GM18873 (cell line): ENCODE results near the gene TMEM165.

Experiments used
- ATAC-seq: cut with Tn5 transposase; IDR thresholded peaks from one replicate; pipeline ENCODE4 v1.9.1; 2021; ENCODE audit warnings: mild to moderate bottlenecking, moderate library complexity, moderate number of reproducible peaks; ENCODE audit not compliant: unreplicated experiment, low FRiP score

TMEM165 gene

DNA sequence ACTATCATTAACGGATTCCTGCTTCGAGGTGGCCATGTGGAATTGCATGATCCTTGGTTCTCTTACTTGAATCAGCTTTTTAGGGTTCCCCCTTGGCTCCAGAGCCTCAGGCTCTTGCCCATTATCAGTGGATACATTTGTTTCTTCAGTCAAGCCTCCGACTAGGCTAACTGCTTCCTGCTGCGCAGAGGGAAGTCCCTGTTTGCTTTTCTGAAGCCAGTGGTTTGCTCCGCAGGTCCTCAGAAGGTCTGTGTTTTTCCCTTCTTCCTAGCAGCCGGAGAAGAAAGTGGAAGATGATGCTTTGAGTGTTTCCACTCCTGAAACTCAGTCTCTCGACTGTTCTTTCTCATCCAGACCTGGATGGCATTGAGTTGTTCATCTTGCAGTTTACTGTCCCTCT is 29.1 kb upstream of the TMEM165 start:
- ATAC-seq, result no peak

DNA sequence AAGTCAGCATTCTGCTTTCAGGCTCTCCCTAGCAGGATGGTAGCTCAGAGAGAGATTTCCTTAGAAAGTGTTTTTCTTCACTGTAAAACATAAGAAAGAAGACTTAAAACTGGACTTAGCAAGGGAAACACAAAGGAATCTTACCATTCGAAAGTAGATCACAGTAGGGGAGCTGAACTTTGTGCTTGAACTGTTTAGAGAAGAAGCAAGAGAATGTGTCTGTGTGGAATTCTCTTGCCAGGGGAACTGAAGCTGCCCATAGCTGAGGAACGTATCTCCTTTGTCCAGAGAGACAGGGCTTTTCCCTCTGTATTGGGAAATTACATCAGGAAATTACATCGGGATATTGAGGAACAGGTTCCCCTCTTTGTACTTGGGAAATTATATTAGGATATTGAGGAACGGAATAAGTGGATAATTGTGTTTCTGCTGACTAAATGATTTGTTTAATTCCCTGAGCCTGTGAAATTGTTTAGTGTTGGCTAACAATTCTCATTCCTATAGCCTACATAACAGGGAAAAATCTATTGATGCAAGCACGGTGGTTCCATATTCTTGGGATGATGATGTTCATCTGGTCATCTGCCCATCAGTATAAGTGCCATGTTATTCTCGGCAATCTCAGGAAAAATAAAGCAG is 28.6 kb upstream of the TMEM165 start:
- ATAC-seq, result no peak

DNA sequence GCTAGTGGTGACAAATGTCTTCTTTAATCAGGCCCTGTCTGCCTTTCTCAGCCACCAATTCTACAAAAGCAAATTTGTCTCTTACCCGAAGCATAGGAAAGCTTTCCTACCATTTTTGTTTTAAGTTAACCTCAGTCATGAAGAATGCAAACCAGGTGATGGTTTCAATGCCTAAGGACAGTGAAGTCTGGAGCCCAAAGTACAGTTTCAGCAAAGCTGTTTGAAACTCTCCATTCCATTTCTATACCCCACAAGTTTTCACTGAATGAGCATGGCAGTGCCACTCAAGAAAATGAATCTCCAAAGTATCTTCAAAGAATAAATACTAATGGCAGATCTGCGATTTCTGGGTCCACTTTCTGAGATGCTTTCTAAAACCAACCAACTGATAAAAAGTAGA is 25.8 kb upstream of the TMEM165 start:
- no peak for ATAC-seq

DNA sequence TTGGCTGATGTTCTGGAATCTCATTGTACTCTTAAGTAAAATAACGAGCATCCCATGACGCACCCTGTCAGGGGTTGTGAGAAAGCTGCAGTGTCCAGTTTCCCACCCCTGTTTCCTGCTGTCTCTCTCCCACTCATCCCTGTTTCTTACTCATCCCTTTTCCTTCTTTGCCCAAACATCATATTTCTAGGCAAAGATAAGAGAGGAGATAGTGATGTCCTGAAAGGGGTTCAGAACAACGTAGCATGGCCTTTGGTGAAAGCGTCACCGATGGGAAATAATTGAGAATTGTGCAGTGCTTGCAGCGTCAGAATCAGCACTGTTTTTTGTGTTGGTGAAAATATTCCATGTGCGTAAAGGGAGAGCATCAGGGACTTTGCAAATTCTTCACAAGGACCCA is 23.5 kb upstream of the TMEM165 start:
- ATAC-seq, result no peak

DNA sequence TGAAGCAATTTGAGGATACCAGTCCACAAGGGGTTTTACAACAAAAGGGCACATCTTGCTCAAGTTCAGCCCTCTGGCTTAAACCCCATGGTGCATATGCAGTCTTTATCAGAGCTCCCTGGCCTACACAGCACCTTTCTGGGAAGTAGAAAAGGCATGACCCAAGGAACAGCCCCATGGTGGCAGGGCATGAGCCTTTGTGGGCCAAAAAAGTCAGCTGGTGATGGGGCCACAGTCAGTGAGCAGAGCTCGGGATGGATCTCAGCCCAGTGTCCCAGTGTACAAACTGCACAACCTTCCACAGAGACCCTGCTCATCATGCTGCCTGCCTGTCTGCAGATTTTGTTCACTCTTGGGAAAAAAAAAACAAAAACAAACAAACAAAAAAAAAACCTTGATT is 22.3 kb upstream of the TMEM165 start:
- no peak for ATAC-seq

DNA sequence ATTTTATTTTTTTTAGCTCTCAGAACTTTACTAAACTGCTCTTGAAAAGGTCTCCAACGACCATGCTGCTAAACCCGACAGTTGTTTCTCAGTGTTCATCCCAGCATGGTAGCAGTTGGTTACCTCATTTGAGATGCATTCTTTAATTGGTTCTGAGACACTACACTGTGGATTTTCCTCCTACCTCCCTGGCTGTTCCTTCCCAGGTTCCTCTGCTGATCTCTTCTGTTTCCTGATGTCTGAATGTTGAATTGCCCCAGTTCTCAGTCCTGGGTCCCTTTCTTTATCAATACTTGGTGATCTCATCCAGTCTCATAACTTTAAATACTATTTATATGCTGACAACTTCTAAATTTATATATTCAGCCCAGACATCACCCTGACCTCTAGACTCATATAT is 19.1 kb upstream of the TMEM165 start:
- no peak for ATAC-seq

DNA sequence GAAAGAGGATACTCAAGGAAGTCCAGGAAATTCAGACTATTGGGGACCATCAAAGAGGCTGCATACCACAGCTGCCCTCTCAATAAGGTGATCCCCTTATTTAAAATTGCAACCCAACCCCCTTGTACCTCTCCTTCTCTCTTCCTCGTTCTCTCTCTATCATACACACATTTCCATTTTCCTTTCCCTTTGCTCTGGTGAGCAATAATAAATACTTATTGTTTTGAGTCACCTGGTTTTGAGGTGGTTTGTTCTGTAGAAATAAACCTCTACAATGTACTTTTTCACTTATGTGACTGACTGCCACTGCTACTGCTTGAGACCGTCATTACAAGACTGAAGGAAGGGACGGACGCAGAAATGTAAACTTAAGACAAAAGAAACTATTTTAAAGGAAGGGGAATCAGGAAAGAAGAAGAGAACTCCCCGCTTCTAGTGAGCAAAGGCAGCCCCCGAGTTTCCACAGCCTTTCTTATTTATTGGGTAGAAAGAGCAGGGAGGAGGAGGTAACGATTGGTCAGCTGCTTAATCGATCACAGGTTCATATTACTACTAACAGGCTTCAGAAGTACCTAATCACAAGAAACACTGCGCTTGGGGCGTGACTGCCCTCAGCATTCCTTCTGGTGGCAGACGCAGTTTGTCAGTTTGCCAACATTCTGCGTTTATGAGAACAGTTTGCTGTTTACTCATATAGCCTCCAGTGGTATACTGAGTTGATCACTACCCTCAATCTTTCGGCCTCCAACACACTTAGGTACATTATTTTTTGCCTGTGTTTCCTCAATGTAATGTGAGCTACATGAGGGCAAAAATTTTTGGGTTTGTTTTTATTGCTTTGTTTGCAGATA is 16.9 kb upstream of the TMEM165 start:
- ATAC-seq, result no peak

DNA sequence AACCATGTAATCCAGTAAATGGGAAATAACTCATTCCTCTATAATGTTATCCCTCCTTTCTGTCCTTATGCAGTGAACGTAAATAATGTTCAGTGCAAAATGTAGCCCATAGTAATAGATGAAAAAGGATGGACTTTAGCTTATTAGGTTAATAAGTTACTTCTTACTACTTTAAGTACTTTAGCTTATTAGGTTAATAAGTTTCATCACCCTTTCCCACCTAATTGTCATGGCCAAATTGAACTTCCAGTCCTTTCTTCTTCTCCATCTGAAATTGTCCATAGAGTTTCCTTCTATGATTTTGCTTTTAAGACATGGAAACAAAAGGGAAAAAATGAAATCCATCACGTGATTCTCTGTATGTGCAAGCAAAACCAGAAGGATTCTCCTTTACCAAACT is 15.2 kb upstream of the TMEM165 start:
- ATAC-seq, result no peak

DNA sequence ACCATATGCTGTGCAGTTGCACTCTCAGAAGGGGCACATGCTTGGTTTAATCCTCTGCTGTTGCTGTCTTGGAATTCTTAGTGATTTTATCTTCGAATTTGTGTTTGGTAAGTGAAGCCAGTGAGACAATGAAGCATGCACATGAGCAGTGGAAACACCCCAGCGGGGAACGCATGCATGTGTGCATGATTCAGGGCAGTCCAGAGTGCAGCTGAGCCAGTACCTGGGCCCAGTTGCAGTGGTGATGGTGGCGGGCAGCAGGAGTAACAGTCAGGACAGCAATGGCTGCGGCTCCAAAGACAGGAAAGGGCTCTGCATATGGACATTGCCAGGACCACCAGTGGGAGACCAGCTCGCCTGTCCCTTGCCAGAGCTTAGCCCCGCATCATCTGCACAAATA is 14.3 kb upstream of the TMEM165 start:
- no peak for ATAC-seq

DNA sequence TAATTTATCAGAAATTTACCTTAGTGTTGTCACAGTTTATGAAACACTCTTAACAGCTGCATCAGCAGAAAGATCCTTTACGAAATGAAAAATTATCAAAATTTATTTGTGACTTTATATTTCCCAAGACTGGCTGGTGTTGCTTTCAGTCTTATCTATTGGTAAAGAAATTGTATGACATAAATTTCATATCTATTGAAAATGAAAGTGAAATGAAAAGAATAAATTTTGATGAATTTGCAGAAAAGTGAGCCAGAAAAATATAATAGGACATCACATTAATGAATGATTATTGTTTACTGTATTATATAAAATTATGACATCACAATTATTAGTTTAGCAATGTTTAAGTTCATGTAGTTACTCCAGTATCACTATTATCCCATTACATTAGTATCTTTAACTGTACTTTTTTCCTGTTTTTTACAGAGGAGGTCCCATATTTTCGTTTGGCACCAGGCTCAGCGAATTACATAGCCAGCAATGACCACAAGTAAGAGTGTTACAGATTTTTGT is 13.2 kb upstream of the TMEM165 start:
- ATAC-seq, result no peak

DNA sequence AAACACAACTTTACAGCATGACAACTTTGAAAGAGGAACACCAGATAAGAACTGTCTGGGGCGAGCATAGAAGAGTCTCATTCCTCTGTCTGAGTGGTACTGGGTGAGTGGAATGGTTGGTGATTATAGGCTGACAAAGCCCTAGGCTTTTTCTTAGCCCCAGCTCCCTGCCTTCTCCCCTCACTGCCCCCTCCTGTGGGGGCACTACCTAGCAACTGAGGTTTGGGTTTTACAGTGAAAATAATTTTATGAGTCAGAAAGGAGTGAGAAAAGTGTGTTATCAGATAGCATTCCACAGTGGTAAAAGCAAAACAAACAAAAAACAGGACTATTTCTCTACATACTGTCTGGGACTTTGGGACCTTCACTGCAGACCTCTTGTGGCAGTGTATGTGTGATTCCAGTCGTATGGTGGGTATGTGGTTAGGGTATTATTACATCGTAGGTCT is 10.5 kb upstream of the TMEM165 start:
- ATAC-seq, result no peak

DNA sequence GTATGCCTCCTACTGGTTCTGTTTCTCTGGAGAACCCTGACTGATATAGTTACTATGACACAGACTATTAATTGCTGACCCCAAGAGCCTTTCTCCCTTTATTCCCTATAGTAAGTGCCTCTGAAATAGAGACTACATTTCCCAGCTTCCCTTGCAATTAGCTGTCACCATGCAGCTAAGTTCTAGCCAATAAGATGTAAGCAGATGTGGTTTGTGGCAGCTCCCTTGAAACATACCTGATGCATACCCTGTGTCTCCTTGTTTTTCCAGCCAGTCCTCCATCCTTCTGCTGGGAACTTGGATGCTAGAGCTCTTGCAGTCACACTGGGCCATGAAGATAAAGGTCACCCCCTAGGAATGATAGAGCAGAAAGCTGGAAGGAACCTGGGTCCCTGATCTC is 9.7 kb upstream of the TMEM165 start:
- peak; percentile 68 for ATAC-seq

DNA sequence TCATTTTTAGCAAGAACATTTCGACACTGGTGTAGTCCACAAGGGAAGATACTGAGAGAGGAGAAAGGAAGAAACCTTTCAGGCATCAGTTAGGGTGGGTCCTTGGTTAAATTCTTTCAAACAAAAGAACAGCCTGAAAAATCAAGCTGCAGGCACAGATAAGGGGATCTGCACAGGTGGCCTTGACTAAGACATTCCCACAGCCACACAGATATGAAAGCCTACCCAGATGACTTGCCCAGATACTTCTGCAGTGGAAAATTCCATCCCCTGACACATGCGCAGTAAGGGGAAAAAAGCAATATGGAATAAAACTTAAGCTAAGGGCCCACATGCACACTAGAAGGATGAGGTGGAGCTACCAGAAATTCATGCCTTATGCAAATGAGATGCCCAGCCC is 8.9 kb upstream of the TMEM165 start:
- no peak for ATAC-seq

DNA sequence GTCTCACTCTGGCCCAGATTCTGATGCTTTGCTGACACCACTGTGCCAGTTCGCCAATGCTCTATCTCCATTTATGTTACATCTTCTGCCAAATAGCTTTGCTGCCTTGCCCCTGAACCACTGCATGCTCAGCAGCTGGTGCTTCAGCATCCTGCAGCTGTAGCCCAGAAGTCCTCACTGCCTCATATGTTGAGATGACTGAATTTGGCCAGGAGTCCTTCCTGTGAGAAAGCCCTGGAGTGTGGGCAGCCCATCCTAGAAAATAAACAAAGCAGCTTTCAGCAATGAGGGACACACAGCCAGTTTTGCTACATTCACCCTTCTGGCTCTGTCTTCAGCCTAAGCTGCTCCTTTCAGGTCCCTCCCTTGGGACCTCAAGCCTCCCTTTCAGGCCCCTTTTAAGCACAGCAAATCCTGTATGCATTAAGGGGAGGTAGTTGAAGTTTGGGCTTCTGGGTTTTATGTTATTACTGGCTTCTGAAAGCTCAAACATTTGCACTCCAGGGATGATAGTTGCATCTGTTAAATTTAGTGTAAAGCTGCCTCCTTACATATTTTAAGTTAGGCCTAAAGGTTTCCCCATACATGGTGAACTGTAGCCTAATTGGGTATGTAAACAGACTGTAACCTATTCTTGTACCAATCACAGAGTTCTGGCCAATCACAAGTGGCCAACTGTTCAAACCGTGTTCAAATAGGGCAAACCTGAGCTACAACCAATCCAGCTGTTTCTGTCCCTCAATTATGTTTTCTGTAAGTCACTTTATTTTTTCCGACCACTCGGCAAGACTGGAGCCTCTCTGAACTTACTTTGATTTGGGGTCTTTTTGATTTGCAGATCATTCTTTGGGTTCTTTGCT is 2.1 kb upstream of the TMEM165 start:
- ATAC-seq, result no peak

DNA sequence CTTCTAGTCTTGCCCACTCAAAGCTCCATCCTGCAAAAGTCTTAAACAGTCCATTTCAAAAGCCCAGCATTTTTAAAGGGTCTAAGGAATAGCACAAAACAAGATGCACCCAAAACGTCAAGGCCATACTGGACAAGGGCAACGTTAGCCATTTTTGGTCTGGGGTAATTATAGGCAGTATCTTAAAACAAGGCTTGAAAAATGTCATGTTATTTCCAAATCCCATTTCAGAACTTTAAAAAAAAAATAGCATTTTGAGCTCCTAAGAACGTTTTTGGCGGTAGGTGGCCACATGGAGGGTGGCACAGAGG is 584 bp upstream of the TMEM165 start:
- peak; percentile 1 for ATAC-seq

DNA sequence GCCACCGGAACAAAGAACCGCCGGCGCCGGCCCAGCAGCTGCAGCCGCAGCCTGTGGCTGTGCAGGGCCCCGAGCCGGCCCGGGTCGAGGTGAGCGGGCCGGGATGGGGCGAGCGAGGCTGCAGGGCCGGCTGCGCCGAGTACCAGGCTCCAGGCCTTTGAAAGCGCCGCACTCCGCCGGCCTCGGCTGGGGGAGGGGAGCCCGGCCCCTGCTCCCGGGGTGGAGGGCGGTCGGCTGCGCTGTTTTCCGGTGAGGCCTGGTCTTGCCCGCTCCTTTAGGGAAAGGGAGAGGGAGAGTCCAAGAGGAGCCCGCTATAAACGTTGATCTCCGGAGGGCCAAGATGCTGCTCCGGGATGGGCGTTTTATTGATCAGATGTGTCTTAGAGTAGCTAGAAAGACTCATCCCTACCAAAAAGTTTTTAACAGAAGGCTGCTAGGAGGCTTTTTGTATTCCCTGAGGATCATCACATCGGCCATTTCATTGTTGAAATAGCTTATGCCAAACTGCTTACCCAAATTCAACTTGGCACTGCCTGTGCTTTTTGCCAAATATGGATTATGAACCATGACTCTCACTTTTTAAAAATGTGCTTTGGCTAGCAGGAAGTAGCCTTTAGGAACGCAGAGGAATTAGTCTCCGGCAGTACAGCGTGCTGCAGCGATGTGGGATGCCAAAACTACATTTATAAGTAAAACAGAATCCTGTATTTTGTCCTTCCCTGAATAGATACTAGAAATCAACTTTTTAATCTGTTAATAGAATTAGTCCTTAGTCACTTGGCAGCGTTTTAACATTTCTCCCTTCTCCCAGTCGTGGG is 760 bp downstream of the TMEM165 start:
- peak; percentile 16 for ATAC-seq

DNA sequence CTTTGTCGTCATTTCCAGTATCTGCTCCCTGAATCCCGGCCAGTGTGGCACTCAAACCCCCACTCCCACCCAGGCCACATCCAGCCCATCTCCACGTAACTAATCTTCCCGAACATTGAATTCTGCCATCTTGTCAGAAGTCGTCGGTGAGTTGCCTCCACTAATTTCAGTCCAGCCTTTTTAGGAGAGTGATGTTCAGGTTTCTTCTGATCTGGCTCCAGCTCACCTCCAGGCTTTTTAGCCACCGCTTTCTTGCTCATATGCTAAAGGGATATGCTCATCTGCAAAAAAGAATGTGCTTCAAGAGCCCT is 1.3 kb downstream of the TMEM165 start:
- ATAC-seq, result no peak

DNA sequence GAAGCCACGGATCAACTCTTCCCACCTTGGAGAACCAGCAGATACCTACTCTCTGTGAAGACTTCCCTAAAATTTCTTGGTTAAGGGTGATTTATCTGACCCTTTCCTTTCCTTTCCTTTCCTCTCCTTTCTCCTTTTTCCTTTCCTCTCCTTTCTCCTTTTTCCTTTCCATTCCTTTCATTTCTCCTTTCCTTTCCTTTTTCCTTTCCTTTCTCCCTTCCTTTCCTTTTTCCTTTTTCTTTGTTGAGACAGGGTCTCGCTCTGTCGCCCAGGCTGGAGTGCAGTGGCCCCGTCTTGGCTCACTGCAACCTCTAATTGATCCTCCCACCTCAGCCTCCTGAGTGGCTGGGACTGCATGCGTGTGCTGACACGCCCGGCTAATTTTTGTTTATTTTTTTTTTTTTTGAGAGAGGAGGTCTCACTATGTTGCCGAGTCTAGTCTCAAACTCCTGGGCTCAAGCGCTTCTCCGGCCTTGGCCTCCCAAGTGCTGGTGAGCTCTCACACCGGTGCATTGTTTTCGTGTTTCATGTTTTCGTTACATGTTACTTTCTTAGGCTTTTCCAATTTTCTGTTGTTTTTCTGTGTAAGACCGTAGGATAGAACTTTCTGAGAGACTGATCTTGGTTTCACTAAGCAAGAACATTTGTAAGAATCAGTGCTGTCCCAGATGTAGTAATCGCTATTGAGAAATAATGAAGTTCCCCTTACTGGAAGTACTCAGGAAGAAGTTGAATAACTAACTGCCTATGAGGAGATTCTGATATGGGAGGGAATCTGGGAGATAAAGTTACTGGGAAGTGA is 2.0 kb downstream of the TMEM165 start:
- no peak for ATAC-seq

DNA sequence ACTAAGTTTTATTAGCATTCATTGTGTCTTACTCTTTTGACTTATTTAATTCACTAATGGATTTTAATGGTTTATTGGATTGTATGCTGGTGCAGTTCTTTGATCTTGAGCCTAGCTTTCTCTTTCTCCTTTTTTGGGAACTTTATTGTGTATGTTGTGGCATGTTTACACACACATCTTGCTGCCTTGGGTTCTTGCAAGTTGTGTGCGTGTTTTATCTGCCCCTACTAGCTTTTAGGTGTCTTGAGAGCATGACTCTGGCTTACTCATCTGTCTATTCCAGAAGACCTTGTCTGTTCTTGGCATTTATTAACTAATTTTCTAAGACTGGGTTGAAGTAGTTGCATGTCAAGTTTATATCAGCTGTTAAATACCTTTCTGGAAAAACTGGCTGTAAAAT is 2.7 kb downstream of the TMEM165 start:
- no peak for ATAC-seq

DNA sequence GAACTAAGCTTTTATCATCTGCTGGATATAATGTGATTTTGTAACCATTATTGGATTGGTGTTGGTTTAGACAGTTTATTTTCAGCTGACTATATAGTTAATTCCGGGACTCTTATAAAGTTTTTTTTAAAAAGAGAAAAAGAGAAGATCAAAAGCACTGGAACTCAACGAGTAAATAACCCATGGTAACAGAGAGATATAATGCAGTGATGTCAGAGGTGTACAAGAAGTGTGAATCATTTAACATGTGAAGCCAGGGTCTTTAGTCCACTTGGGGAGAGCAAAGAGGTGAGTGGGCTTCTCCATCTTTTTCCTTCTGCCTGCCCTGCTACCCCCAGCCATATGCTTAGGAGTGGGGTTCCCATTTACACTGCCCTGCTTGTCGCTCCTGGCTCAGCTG is 3.2 kb downstream of the TMEM165 start:
- ATAC-seq, result no peak
